Stimulated activated naive CD4-positive, alpha-beta T cell treated with Interleukin-2 at 50 U/mL for 16 hours (primary cell): ENCODE measurements around the gene CNNM4.

Experiments used
- DNase-seq: peaks from one replicate; lab custom pipeline; 2025; lab: John Stamatoyannopoulos, UW

CNNM4 gene

GRCh38 chr2:96760036-96760985 lies at the start of gene CNNM4:
TSS of gene CNNM4 (plus strand) at chr2:96760902. CDS start at chr2:96761000, 98 bp downstream.
- DNase-seq = peak; percentile 90

- DNase-seq = no peak
Measured at GRCh38 chr2:96710985-96711384, 49.7 kb upstream of the CNNM4 start.

- DNase-seq = no peak
Measured at GRCh38 chr2:96715658-96716057, 45.0 kb upstream of the CNNM4 start.

- DNase-seq = no peak
Measured at GRCh38 chr2:96716388-96716787, 44.3 kb upstream of the CNNM4 start.

GRCh38 chr2:96726131-96726530 lies 34.6 kb upstream of the CNNM4 start:
- DNase-seq = no peak

- DNase-seq = no peak
Measured at GRCh38 chr2:96727431-96727830, 33.3 kb upstream of the CNNM4 start.

GRCh38 chr2:96729748-96730147 lies 31.0 kb upstream of the CNNM4 start:
- DNase-seq = no peak

GRCh38 chr2:96730212-96730611 lies 30.5 kb upstream of the CNNM4 start:
- DNase-seq = no peak

GRCh38 chr2:96733931-96734330 lies 26.8 kb upstream of the CNNM4 start:
- DNase-seq = no peak

GRCh38 chr2:96734880-96735583 lies 25.7 kb upstream of the CNNM4 start:
- no peak for DNase-seq

GRCh38 chr2:96737251-96737650 lies 23.5 kb upstream of the CNNM4 start:
- no peak for DNase-seq

GRCh38 chr2:96737831-96738230 lies 22.9 kb upstream of the CNNM4 start:
- DNase-seq = no peak

GRCh38 chr2:96739076-96739632 lies 21.5 kb upstream of the CNNM4 start:
- no peak for DNase-seq

GRCh38 chr2:96739633-96740428 lies 20.9 kb upstream of the CNNM4 start, which contains the start of gene LMAN2L:
TSS of gene LMAN2L (minus strand) at chr2:96740064. CDS start at chr2:96740040, 24 bp downstream.
- DNase-seq = peak; percentile 98

- DNase-seq = no peak
Measured at GRCh38 chr2:96747061-96747617, 13.6 kb upstream of the CNNM4 start.

GRCh38 chr2:96751800-96752199 lies 8.9 kb upstream of the CNNM4 start:
- no peak for DNase-seq

- DNase-seq = no peak
Measured at GRCh38 chr2:96753661-96754282, 6.9 kb upstream of the CNNM4 start.

- no peak for DNase-seq
Measured at GRCh38 chr2:96754317-96754716, 6.4 kb upstream of the CNNM4 start.

GRCh38 chr2:96756788-96757476 lies 3.8 kb upstream of the CNNM4 start:
- DNase-seq = no peak

GRCh38 chr2:96757477-96757860 lies 3.2 kb upstream of the CNNM4 start:
- no peak for DNase-seq
